ENCODE data around the gene ANAPC13.

The ANAPC13 gene

GRCh38 chr3:134504132-134504531, 18.3 kb upstream of the ANAPC13 start:
- no peak overlapping the region for H3K4me3 ChIP-seq (ENCODE audit: low read length)
- H4K20me1 ChIP-seq (ENCODE audit: insufficient read depth, low read length), result no peaks in the 10 kb centered on the region
- no peak overlapping the region for H3K4me2 ChIP-seq (ENCODE audit: low read depth, low read length)
- no peaks in the 10 kb centered on the region for H3K36me3 ChIP-seq (replicated peaks; ENCODE audit: insufficient read depth, low read length)
- H3K4me1 ChIP-seq (ENCODE audit: low read length), result no peaks in the 10 kb centered on the region
- TF ChIP-seq EZH2phosphoT487 (IDR thresholded peaks at IDR 0.05; ENCODE audit: low read length), result no peak
- TF ChIP-seq CTCF (IDR thresholded peaks at IDR 0.05; ENCODE audit: low read length), result no peak
- TF ChIP-seq EZH2 (optimal IDR thresholded peaks at IDR 0.05; ENCODE audit: low read depth, low read length), result no peak
- H3K79me2 ChIP-seq (ENCODE audit: low read length), result peaks cover 72% of the 10 kb centered on the region
- H3K9ac ChIP-seq (ENCODE audit: low read length), result no peak overlapping the region
- no peak for DNase-seq
- H3K9me2 ChIP-seq (replicated peaks; ENCODE audit: insufficient read depth, low read length), result no peaks in the 10 kb centered on the region
- no peak overlapping the region for H3K27ac ChIP-seq (ENCODE audit: low read length)
- no peaks in the 10 kb centered on the region for H3K27me3 ChIP-seq (replicated peaks; ENCODE audit: insufficient read depth, low read length)
- no peaks in the 10 kb centered on the region for H3F3A ChIP-seq (ENCODE audit: insufficient read depth, low read length)
- H2AFZ ChIP-seq (ENCODE audit: low read length), result no peak overlapping the region
- H3K9me3 ChIP-seq (replicated peaks; ENCODE audit: insufficient read depth, low read length), result no peaks in the 10 kb centered on the region

- Histone ChIP-seq H3F3A (ENCODE audit: insufficient read depth, low read length) (no peaks in the 10 kb centered on the region), H3K9me3 (replicated peaks; ENCODE audit: insufficient read depth, low read length) (no peaks in the 10 kb centered on the region)
Observed at GRCh38 chr3:134503266-134503665, 17.5 kb upstream of the ANAPC13 start.

GRCh38 chr3:134496471-134497071, 10.8 kb upstream of the ANAPC13 start:
- Histone ChIP-seq H2AFZ (ENCODE audit: low read length) (no peak overlapping the region), H3K4me1 (ENCODE audit: low read length) (peaks cover 15% of the 10 kb centered on the region), H3K27ac (ENCODE audit: low read length) (no peak overlapping the region), H3K9me3 (replicated peaks; ENCODE audit: insufficient read depth, low read length) (no peaks in the 10 kb centered on the region), H3K36me3 (replicated peaks; ENCODE audit: insufficient read depth, low read length) (no peaks in the 10 kb centered on the region), H3F3A (ENCODE audit: insufficient read depth, low read length) (0 out of 2 replicates have a peak, but pooled peaks cover 6% of the 10 kb centered on the region), H3K9me2 (replicated peaks; ENCODE audit: insufficient read depth, low read length) (no peaks in the 10 kb centered on the region), H3K4me2 (ENCODE audit: low read depth, low read length) (no peak overlapping the region), H3K4me3 (ENCODE audit: low read length) (no peak overlapping the region), H3K27me3 (replicated peaks; ENCODE audit: insufficient read depth, low read length) (no peaks in the 10 kb centered on the region), H3K79me2 (ENCODE audit: low read length) (peaks cover 85% of the 10 kb centered on the region), H4K20me1 (ENCODE audit: insufficient read depth, low read length) (no peaks in the 10 kb centered on the region), H3K9ac (ENCODE audit: low read length) (no peak overlapping the region)
- TF ChIP-seq EZH2phosphoT487 (IDR thresholded peaks at IDR 0.05; ENCODE audit: low read length), result no peak
- TF ChIP-seq CTCF (IDR thresholded peaks at IDR 0.05; ENCODE audit: low read length), result no peak
- TF ChIP-seq EZH2 (optimal IDR thresholded peaks at IDR 0.05; ENCODE audit: low read depth, low read length), result no peak
- no peak for DNase-seq

More at GRCh38 chr3:134503266-134503665, 17.5 kb upstream of the ANAPC13 start:
- no peak overlapping the region for H2AFZ ChIP-seq (ENCODE audit: low read length)
- no peak overlapping the region for H3K9ac ChIP-seq (ENCODE audit: low read length)
- H3K27me3 ChIP-seq (replicated peaks; ENCODE audit: insufficient read depth, low read length), result no peaks in the 10 kb centered on the region
- no peak overlapping the region for H3K27ac ChIP-seq (ENCODE audit: low read length)
- no peak for DNase-seq
- H3K9me2 ChIP-seq (replicated peaks; ENCODE audit: insufficient read depth, low read length), result no peaks in the 10 kb centered on the region
- H4K20me1 ChIP-seq (ENCODE audit: insufficient read depth, low read length), result no peaks in the 10 kb centered on the region
- no peaks in the 10 kb centered on the region for H3K4me1 ChIP-seq (ENCODE audit: low read length)
- no peak for TF ChIP-seq EZH2 (optimal IDR thresholded peaks at IDR 0.05; ENCODE audit: low read depth, low read length)
- TF ChIP-seq CTCF (IDR thresholded peaks at IDR 0.05; ENCODE audit: low read length), result no peak
- TF ChIP-seq EZH2phosphoT487 (IDR thresholded peaks at IDR 0.05; ENCODE audit: low read length), result no peak
- no peaks in the 10 kb centered on the region for H3K36me3 ChIP-seq (replicated peaks; ENCODE audit: insufficient read depth, low read length)
- H3K4me2 ChIP-seq (ENCODE audit: low read depth, low read length), result no peak overlapping the region
- H3K79me2 ChIP-seq (ENCODE audit: low read length), result peaks cover 80% of the 10 kb centered on the region
- H3K4me3 ChIP-seq (ENCODE audit: low read length), result no peak overlapping the region
